Astrocyte (in vitro differentiated cells and primary cell): ENCODE data around the gene GRIK1. TPM values are rescaled to one million over a fixed set of nuclear protein-coding genes. Genes with fewer than 3 reads are reported as not detected.
"Not testable (repeated sequence)": the region's sequence is repeated elsewhere in the genome, so short reads cannot be mapped to it uniquely, and the experiment has no call there.

Experiments
- DNase-seq: peaks from one replicate; pipeline ENCODE4 v3.0.0-alpha.2; 2010; ENCODE audit warnings: low read depth
- FAIRE-seq: peaks from 2 replicates; lab custom pipeline; 2011; peaks lifted over from hg19 to GRCh38; lab: Jason Lieb, UNC
- H2AFZ ChIP-seq: 2 replicates; pipeline ENCODE4 v1.6.0; 2012; ENCODE audit warnings: low read depth, low read length, inconsistent platforms
- H3K27ac ChIP-seq: 2 replicates; pipeline ENCODE4 v1.5.1; 2011; ENCODE audit warnings: low read depth, low read length, inconsistent platforms
- H3K27me3 ChIP-seq: 2 replicates; pipeline ENCODE4 v1.6.0; 2011; ENCODE audit warnings: low read length, inconsistent platforms; ENCODE audit not compliant: insufficient read depth
- H3K36me3 ChIP-seq: 2 replicates; pipeline ENCODE4 v1.5.1; 2011; ENCODE audit warnings: low read length, inconsistent platforms; ENCODE audit not compliant: insufficient read depth
- H3K4me1 ChIP-seq: 2 replicates; pipeline ENCODE4 v1.5.1; 2011; ENCODE audit warnings: low read length, inconsistent platforms; ENCODE audit not compliant: insufficient read depth
- H3K4me2 ChIP-seq: 2 replicates; pipeline ENCODE4 v1.6.0; 2012; ENCODE audit warnings: low read length, inconsistent platforms
- H3K4me3 ChIP-seq: 2 replicates; pipeline ENCODE4 v1.5.1; 2011; ENCODE audit warnings: low read depth, mild to moderate bottlenecking, low read length, inconsistent platforms; ENCODE audit not compliant: insufficient read depth
- H3K79me2 ChIP-seq: 2 replicates; pipeline ENCODE4 v1.6.0; 2012; ENCODE audit warnings: mild to moderate bottlenecking, low read length, inconsistent platforms; ENCODE audit not compliant: insufficient read depth
- H3K9ac ChIP-seq: 2 replicates; pipeline ENCODE4 v1.6.0; 2012; ENCODE audit warnings: mild to moderate bottlenecking, low read length, inconsistent platforms
- H3K9me3 ChIP-seq: 2 replicates; pipeline ENCODE4 v1.5.1; 2012; ENCODE audit warnings: low read depth, mild to moderate bottlenecking, low read length, inconsistent platforms; ENCODE audit not compliant: insufficient read depth
- H4K20me1 ChIP-seq: 2 replicates; pipeline ENCODE4 v1.6.0; 2012; ENCODE audit warnings: low read length, inconsistent platforms; ENCODE audit not compliant: insufficient read depth
- H3K27ac Mint-ChIP-seq: one replicate; pipeline ENCODE4 v1.8.0; 2021; ENCODE audit warnings: mild to moderate bottlenecking, mixed read lengths; ENCODE audit not compliant: unreplicated experiment
- H3K27me3 Mint-ChIP-seq: one replicate; pipeline ENCODE4 v1.8.0; 2021; ENCODE audit warnings: low read depth, mixed read lengths; ENCODE audit not compliant: unreplicated experiment
- H3K36me3 Mint-ChIP-seq: one replicate; pipeline ENCODE4 v1.8.0; 2021; ENCODE audit warnings: low read depth, mixed read lengths; ENCODE audit not compliant: unreplicated experiment
- H3K4me1 Mint-ChIP-seq: one replicate; pipeline ENCODE4 v1.8.0; 2021; ENCODE audit warnings: low read depth, mixed read lengths; ENCODE audit not compliant: unreplicated experiment
- H3K4me3 Mint-ChIP-seq: one replicate; pipeline ENCODE4 v1.8.0; 2021; ENCODE audit warnings: mild to moderate bottlenecking, moderate library complexity, mixed read lengths; ENCODE audit not compliant: unreplicated experiment
- H3K9me3 Mint-ChIP-seq: one replicate; pipeline ENCODE4 v1.8.0; 2021; ENCODE audit warnings: mild to moderate bottlenecking, mixed read lengths; ENCODE audit not compliant: unreplicated experiment
- CTCF ChIP-seq: IDR thresholded peaks from 2 replicates; pipeline ENCODE4 v1.5.1; 2011; ENCODE audit warnings: low read depth, mild to moderate bottlenecking, inconsistent platforms, low read length, moderate library complexity; ENCODE audit not compliant: insufficient read depth
- EZH2 ChIP-seq: IDR thresholded peaks from 2 replicates; pipeline ENCODE4 v1.6.1; 2012; ENCODE audit warnings: mild to moderate bottlenecking, low read length, inconsistent platforms; ENCODE audit not compliant: insufficient read depth
- total RNA-seq: library from RNA; stranded (reverse); gene quantifications from 2 replicates; pipeline ENCODE4 v1.2.1, GENCODE V29; 2021

The GRIK1 gene
- total RNA-seq, 1 donor from 2014 or later = not detected

GRCh38 chr21:29961291-29962027, 21.7 kb upstream of the GRIK1 start:
- no peak overlapping the region for H3K27ac ChIP-seq
- H3K27ac Mint-ChIP-seq = no peak overlapping the region
- no peak overlapping the region for H3K4me2 ChIP-seq
- no peak overlapping the region for H2AFZ ChIP-seq
- H3K36me3 ChIP-seq = no peaks in the 10 kb centered on the region
- H3K9ac ChIP-seq = no peak overlapping the region
- H3K9me3 ChIP-seq = no peaks in the 10 kb centered on the region
- H3K9me3 Mint-ChIP-seq = no peaks in the 10 kb centered on the region
- H3K27me3 ChIP-seq = no peaks in the 10 kb centered on the region
- no peak for TF ChIP-seq EZH2
- no peak for TF ChIP-seq CTCF
- no peaks in the 10 kb centered on the region for H4K20me1 ChIP-seq
- no peak overlapping the region for H3K4me3 Mint-ChIP-seq
- H3K36me3 Mint-ChIP-seq = no peaks in the 10 kb centered on the region
- no peaks in the 10 kb centered on the region for H3K79me2 ChIP-seq
- H3K4me1 ChIP-seq = no peaks in the 10 kb centered on the region
- H3K4me1 Mint-ChIP-seq = no peaks in the 10 kb centered on the region
- FAIRE-seq (no peak), DNase-seq (no peak)
- H3K27me3 Mint-ChIP-seq = no peaks in the 10 kb centered on the region
- H3K4me3 ChIP-seq = no peak overlapping the region

GRCh38 chr21:29958551-29958950, 18.8 kb upstream of the GRIK1 start:
- no peak for DNase-seq
- TF ChIP-seq CTCF = no peak
- TF ChIP-seq EZH2 = no peak
- Histone ChIP-seq H2AFZ (no peak overlapping the region), H3K4me2 (no peak overlapping the region), H3K4me1 (no peaks in the 10 kb centered on the region), H3K79me2 (no peaks in the 10 kb centered on the region), H4K20me1 (no peaks in the 10 kb centered on the region), H3K9ac (no peak overlapping the region), H3K27ac (no peak overlapping the region), H3K36me3 (no peaks in the 10 kb centered on the region), H3K27me3 (no peaks in the 10 kb centered on the region), H3K9me3 (no peaks in the 10 kb centered on the region), H3K4me3 (no peak overlapping the region)
- no peak overlapping the region for H3K4me3 Mint-ChIP-seq
- no peak for FAIRE-seq
- no peaks in the 10 kb centered on the region for H3K9me3 Mint-ChIP-seq
- H3K36me3 Mint-ChIP-seq = no peaks in the 10 kb centered on the region
- no peaks in the 10 kb centered on the region for H3K27me3 Mint-ChIP-seq
- H3K27ac Mint-ChIP-seq = no peak overlapping the region
- no peaks in the 10 kb centered on the region for H3K4me1 Mint-ChIP-seq

- H3K4me1 Mint-ChIP-seq, H3K27me3 ChIP-seq, H3K4me2 ChIP-seq, H3K9me3 Mint-ChIP-seq, FAIRE-seq, H3K9me3 ChIP-seq, H3K27ac ChIP-seq, H3K4me1 ChIP-seq, H3K36me3 ChIP-seq, H3K27ac Mint-ChIP-seq, H3K79me2 ChIP-seq, H4K20me1 ChIP-seq, H3K4me3 ChIP-seq, H3K9ac ChIP-seq, H2AFZ ChIP-seq, DNase-seq, H3K4me3 Mint-ChIP-seq, H3K36me3 Mint-ChIP-seq, H3K27me3 Mint-ChIP-seq: not testable (repeated sequence)
Observed at GRCh38 chr21:29958035-29958434, 18.2 kb upstream of the GRIK1 start.
